GM12874 (cell line): Measurements from ENCODE around the gene ATP6AP1.

Experiments used
- CTCF ChIP-seq: IDR thresholded peaks from 2 replicates; pipeline ENCODE4 v1.5.1; 2011; ENCODE audit warnings: low read depth, mild to moderate bottlenecking, control low read depth, low read length, moderate library complexity; ENCODE audit not compliant: insufficient read depth

The ATP6AP1 gene

DNA sequence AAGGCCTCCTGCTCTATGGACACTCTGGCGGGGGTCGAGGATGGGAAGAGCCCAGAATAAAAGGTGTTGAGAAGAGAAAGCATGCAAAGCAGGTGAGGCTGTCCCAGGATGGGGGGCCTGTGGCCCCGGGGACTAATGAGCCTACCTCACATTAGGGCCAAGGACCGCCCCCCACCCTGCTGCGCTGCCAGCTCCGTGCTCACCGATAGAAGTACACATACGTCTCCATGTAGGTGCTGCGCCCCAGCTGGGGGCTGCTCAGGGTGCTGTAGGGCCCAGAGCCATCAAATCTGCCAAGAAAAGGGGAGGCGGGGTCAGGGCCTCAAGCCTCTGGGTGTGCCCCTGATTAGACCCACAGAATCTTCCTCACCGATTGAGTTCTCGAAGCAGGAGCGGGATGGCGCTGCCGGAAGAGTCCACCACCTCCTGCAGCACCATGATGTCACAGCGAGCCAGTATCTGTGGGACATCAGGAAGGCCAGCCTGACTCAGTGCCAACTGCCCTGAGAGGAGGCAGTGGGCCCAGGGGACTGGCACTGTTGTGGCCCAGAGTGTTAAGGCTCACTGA is 23.8 kb upstream of the ATP6AP1 start:
- no peak for TF ChIP-seq CTCF

GRCh38 chrX:154408659-154409221 is 19.7 kb upstream of the ATP6AP1 start:
- TF ChIP-seq CTCF: no peak

GRCh38 chrX:154409222-154409871 is 19.1 kb upstream of the ATP6AP1 start, which contains the start of gene DNASE1L1:
TSS of gene DNASE1L1 (minus strand) at chrX:154409254. CDS start at chrX:154405568, 3,686 bp downstream.
- no peak for TF ChIP-seq CTCF

DNA sequence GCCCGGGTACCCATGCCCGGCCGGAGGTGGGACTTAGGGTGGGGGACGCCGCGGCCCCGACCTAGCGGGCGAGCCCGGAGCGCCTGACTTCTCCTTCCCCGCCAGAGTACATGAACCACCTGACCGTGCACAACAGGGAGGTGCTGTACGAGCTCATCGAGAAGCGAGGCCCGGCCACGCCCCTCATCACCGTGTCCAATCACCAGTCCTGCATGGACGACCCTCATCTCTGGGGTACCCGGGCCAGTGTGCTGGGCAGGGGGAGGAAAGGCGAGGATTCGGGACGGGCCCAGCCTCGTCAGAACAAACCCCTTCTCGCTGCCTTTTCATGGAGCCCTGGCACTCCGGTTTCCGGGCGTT is 16.5 kb upstream of the ATP6AP1 start:
- no peak for TF ChIP-seq CTCF

DNA sequence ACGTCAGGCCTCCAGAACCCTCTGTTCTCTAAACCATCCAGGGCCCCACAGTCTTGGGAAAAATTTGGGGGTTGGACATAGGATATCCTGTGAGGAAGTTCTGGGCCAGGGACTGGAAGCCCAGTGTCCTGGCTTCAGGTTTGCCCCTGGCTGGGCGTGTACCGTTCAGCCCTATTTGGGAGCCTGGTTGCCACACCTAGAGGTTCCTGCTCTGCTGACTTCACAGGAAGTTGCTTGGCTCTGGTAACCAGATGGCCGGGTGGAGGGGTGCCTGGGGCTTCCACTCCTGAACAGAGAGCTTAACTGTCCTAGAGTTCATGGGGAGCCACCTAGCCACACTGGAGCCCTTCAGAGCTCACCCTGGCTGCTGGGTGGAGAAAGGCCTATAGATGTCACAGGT is 16.0 kb upstream of the ATP6AP1 start:
- no peak for TF ChIP-seq CTCF

DNA sequence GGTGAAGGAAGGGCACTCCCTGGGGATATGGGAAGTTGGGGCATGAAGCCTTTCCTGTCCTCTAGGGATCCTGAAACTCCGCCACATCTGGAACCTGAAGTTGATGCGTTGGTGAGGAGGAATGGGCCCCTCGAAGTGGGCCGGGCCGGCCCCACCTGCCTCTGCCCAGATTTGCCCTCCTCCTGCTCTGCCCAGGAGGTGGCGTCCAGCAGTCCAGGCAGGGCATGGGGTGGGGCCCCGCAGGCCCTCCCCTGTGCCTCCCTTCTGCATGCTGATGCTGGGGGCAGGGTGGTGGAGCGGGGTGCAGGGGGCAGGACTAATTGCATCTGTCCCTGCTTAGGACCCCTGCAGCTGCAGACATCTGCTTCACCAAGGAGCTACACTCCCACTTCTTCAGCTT is 15.3 kb upstream of the ATP6AP1 start:
- TF ChIP-seq CTCF: no peak

DNA sequence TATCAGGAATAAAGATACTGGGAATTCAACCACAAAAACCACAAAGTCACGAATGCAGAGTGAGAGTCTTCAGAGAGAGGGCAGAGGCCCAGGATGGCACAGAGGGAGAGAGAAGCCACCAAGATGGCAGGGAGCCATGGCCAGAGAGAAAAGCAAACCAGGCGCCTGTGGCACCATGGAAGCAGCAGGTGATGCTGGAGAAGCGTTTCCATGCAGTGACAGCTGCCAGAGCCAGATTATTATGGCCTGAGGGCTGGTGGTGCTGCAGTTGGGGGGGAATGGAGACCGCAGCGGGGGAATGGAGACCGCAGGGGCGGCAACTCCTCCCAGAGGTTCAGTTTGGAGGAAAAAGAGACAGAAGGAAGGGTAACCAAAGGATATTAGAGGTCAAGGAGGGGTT is 11.3 kb upstream of the ATP6AP1 start:
- no peak for TF ChIP-seq CTCF
